NB4 (cell line): ENCODE data around the gene CCDC50.

Experiments
- DNase-seq: peaks from one replicate; pipeline ENCODE4 v3.0.0; 2010; ENCODE audit warnings: low read depth
- H3K4me3 ChIP-seq: one replicate; pipeline ENCODE4 v1.5.1; 2011; ENCODE audit warnings: mild to moderate bottlenecking, low read depth, low read length, moderate library complexity
- CTCF ChIP-seq: IDR thresholded peaks from one replicate; pipeline ENCODE4 v1.5.1; 2012; ENCODE audit warnings: low read depth, low read length
- MAX ChIP-seq: IDR thresholded peaks from 2 replicates; pipeline ENCODE4 v1.6.1; 2011; ENCODE audit warnings: low read depth, low read length
- MYC ChIP-seq: IDR thresholded peaks from 2 replicates; pipeline ENCODE4 v1.6.1; 2011; ENCODE audit warnings: low read depth, low read length
- POLR2A ChIP-seq: IDR thresholded peaks from 2 replicates; pipeline ENCODE4 v1.6.1; 2011; ENCODE audit warnings: mild to moderate bottlenecking; ENCODE audit not compliant: insufficient read length; ENCODE audit errors: extremely low read depth

Gene CCDC50

GRCh38 chr3:191330530-191331048 lies 1.4 kb downstream of the CCDC50 start:
- H3K4me3 ChIP-seq, result peak overlapping the region; percentile 65
- DNase-seq, result no peak
- TF ChIP-seq POLR2A (no peak), MYC (no peak), CTCF (no peak), MAX (no peak)

GRCh38 chr3:191331388-191331787 lies 2.2 kb downstream of the CCDC50 start:
- no peak for DNase-seq
- TF ChIP-seq CTCF (no peak), MAX (no peak), POLR2A (no peak), MYC (no peak)
- no peak overlapping the region for H3K4me3 ChIP-seq

GRCh38 chr3:191333298-191333880 lies 4.2 kb downstream of the CCDC50 start:
- no peak for TF ChIP-seq POLR2A
- TF ChIP-seq MYC, result no peak
- TF ChIP-seq CTCF, result no peak
- no peak for TF ChIP-seq MAX
- no peak for DNase-seq
- no peak overlapping the region for H3K4me3 ChIP-seq

- TF ChIP-seq POLR2A, result no peak
Observed at GRCh38 chr3:191334346-191334893, 5.2 kb downstream of the CCDC50 start.

GRCh38 chr3:191336833-191337232 lies 7.6 kb downstream of the CCDC50 start:
- H3K4me3 ChIP-seq, result no peak overlapping the region
- DNase-seq, result no peak
- no peak for TF ChIP-seq POLR2A
- TF ChIP-seq MAX, result no peak
- TF ChIP-seq CTCF, result no peak
- no peak for TF ChIP-seq MYC

More at GRCh38 chr3:191334346-191334893, 5.2 kb downstream of the CCDC50 start:
- no peak overlapping the region for H3K4me3 ChIP-seq
- peak; percentile 22 for DNase-seq

- no peak for DNase-seq
- H3K4me3 ChIP-seq, result no peak overlapping the region
- no peak for TF ChIP-seq POLR2A
- TF ChIP-seq CTCF, result no peak
- no peak for TF ChIP-seq MYC
- no peak for TF ChIP-seq MAX
Observed at GRCh38 chr3:191338177-191338488, 8.9 kb downstream of the CCDC50 start.
